Measurements from ENCODE around the gene APMAP. TPM values are rescaled to one million over a fixed set of nuclear protein-coding genes. Genes with fewer than 3 reads are reported as not detected.

The APMAP gene
- total RNA-seq, 1 experiment from 2014 or later = 82.7 TPM

DNA sequence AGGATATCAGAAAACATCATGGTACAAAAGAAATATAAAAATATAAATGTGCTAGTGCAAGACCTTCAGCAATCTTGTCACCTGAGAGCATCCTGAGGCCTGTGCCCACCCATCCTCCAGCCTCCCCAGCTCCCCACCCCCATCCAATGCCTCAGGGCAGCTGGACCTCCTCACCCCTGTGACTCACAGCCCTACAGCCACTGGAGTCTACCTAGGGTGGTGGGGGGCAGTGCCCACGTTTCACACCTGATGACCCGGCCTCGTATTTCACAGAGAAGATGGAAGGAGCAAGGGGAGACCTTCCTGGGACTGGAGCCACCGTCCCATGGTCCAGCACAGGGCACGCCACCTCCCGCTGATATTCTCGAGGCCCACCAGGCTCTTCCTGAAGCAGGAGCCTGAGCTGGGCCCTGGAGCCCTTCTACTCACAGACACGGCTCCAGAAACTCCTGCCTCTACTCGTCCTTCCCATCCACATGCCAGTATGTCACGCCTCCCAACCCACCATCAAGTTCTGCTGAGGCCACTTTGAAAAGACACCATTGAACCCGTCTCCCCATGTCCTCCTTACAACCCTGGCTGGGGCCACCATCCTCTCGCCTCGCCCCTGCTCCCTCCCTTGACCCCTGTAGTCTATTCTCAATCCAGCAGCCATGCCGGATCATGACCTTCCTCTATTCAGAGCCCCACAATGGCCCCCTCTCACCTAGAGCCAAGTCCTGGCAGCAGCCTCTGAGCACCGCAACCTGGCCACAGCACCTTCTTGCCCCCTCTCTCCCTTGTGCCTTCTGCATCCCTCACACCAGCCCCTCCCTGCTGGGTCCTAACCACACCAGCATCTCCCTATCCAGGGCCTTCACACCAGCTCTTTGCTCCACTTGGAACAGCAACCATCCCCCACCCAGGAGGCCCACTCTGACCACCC, 13.3 kb downstream of the APMAP start:
- ChIA-PET CTCF (no interaction called here), RAD21 (ENCODE audit: low non-redundant PET in 1 of 2, low total read pairs in 2 of 2, uncharacterized antibody in 2 of 2, unreplicated experiment in 2 of 2) (no interaction called here)

More for the DNA sequence above, 13.3 kb downstream of the APMAP start:
- no peaks in the 10 kb centered on the region for H3K4me1 ChIP-seq (ENCODE audit: control insufficient read depth in 1 of 2, insufficient read depth in 2 of 2, low read length in 2 of 2)
- no peaks in the 10 kb centered on the region for H3K9me2 ChIP-seq (ENCODE audit: insufficient read depth)
- H3K27ac ChIP-seq (ENCODE audit: low read depth, low read length) = no peak overlapping the region
- H3K79me2 ChIP-seq (ENCODE audit: insufficient read depth, low read length) = peaks cover 60% of the 10 kb centered on the region
- TF ChIP-seq, protein P1, sequence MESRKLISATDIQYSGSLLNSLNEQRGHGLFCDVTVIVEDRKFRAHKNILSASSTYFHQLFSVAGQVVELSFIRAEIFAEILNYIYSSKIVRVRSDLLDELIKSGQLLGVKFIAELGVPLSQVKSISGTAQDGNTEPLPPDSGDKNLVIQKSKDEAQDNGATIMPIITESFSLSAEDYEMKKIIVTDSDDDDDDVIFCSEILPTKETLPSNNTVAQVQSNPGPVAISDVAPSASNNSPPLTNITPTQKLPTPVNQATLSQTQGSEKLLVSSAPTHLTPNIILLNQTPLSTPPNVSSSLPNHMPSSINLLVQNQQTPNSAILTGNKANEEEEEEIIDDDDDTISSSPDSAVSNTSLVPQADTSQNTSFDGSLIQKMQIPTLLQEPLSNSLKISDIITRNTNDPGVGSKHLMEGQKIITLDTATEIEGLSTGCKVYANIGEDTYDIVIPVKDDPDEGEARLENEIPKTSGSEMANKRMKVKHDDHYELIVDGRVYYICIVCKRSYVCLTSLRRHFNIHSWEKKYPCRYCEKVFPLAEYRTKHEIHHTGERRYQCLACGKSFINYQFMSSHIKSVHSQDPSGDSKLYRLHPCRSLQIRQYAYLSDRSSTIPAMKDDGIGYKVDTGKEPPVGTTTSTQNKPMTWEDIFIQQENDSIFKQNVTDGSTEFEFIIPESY (IDR thresholded peaks at IDR 0.05; ENCODE audit: extremely low read depth, insufficient replicate concordance, low read length) = no peak
- TF ChIP-seq FOSL1 (IDR thresholded peaks at IDR 0.05; ENCODE audit: low read depth) = no peak
- no peak for TF ChIP-seq EGR1 (IDR thresholded peaks at IDR 0.05; ENCODE audit: low read depth)
- TF ChIP-seq, protein P2, sequence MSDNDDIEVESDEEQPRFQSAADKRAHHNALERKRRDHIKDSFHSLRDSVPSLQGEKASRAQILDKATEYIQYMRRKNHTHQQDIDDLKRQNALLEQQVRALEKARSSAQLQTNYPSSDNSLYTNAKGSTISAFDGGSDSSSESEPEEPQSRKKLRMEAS (IDR thresholded peaks at IDR 0.05) = no peak
- no peak for TF ChIP-seq SP1 (IDR thresholded peaks at IDR 0.05; ENCODE audit: low read depth)
- TF ChIP-seq, protein P3, sequence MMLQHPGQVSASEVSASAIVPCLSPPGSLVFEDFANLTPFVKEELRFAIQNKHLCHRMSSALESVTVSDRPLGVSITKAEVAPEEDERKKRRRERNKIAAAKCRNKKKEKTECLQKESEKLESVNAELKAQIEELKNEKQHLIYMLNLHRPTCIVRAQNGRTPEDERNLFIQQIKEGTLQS (IDR thresholded peaks at IDR 0.05) = no peak
- TF ChIP-seq EZH2 (IDR thresholded peaks at IDR 0.05) = no peak
- TF ChIP-seq RAD21 (IDR thresholded peaks at IDR 0.05; ENCODE audit: low read depth) = no peak
- no peak for TF ChIP-seq ZFX (IDR thresholded peaks at IDR 0.05)
- no peak for TF ChIP-seq SRF (IDR thresholded peaks at IDR 0.05; ENCODE audit: low read depth)
- no peak for TF ChIP-seq JUND (IDR thresholded peaks at IDR 0.05)
- TF ChIP-seq YY1 (IDR thresholded peaks at IDR 0.05; ENCODE audit: extremely low read depth, insufficient replicate concordance, low read depth, low read length) = no peak
- POLR2A ChIA-PET = no interaction called here
- H3K4me3 ChIP-seq (replicated peaks in 1 of 2; ENCODE audit: low read depth in 1 of 2, low read length in 2 of 2) = no peak overlapping the region
- peaks cover 7 to 22% of the 10 kb centered on the region in 2 experiments; a peak in 3 of 4 replicates for H3K36me3 ChIP-seq (ENCODE audit: control insufficient read depth in 1 of 2, insufficient read depth in 2 of 2, low read length in 2 of 2)
- no peak overlapping the region for H2AFZ ChIP-seq (ENCODE audit: low read depth, low read length, poor library complexity, severe bottlenecking)
- intact Hi-C loops (cut with micrococcal nuclease) = no loop called here
- peaks cover 0 to 5% of the 10 kb centered on the region in 2 experiments; a peak in 2 of 4 replicates for H3K9me3 ChIP-seq (ENCODE audit: control insufficient read depth in 1 of 2, insufficient read depth in 1 of 2, low read depth in 1 of 2, low read length in 2 of 2)
- H4K20me1 ChIP-seq (ENCODE audit: insufficient read depth) = no peaks in the 10 kb centered on the region
- ATAC-seq = no peak
- H3K4me2 ChIP-seq (ENCODE audit: low read length) = no peak overlapping the region
- no peak overlapping the region for H3K9ac ChIP-seq (ENCODE audit: low read length)
- DNase-seq (ENCODE audit: low read depth, low spot score) = no peak
- BruUV-seq (replicated peaks) = no TSS peak
- H3K27me3 ChIP-seq (ENCODE audit: insufficient read depth, low read length) = no peaks in the 10 kb centered on the region
